Measurements from ENCODE around the gene RHO. TPM values are rescaled to one million over a fixed set of nuclear protein-coding genes. Genes with fewer than 3 reads are reported as not detected.

Gene RHO
- total RNA-seq, 1 experiment from 2014 or later, result not detected

- TF ChIP-seq ZBTB33 (IDR thresholded peaks at IDR 0.05; ENCODE audit: extremely low read depth, insufficient replicate concordance, low read length), result no peak
- TF ChIP-seq POLR2A (IDR thresholded peaks at IDR 0.05; ENCODE audit: borderline replicate concordance, extremely low read depth, insufficient read depth, insufficient read length), result no peak
- no peak for TF ChIP-seq EZH2 (IDR thresholded peaks at IDR 0.05)
- no peak for TF ChIP-seq ZFX (IDR thresholded peaks at IDR 0.05)
- no peak for TF ChIP-seq EZH2phosphoT487 (IDR thresholded peaks at IDR 0.05; ENCODE audit: borderline replicate concordance)
- no peak for TF ChIP-seq ZNF274 (IDR thresholded peaks at IDR 0.05; ENCODE audit: low read depth, low read length)
- no peak for TF ChIP-seq YY1 (IDR thresholded peaks at IDR 0.05; ENCODE audit: extremely low read depth, insufficient replicate concordance, low read depth, low read length)
Observed at GRCh38 chr3:129556358-129556695, 27.9 kb downstream of the RHO start (continued).

- Histone ChIP-seq H3K27ac (ENCODE audit: low read depth, low read length) (no peak overlapping the region), H3K36me3 (ENCODE audit: control insufficient read depth in 1 of 2, insufficient read depth in 2 of 2, low read length in 2 of 2) (no peaks in the 10 kb centered on the region; a peak in 1 of 4 replicates), H3K79me2 (ENCODE audit: insufficient read depth, low read length) (no peaks in the 10 kb centered on the region), H3K4me3 (replicated peaks in 1 of 2; ENCODE audit: low read depth in 1 of 2, low read length in 2 of 2) (no peak overlapping the region), H3K9me3 (ENCODE audit: control insufficient read depth in 1 of 2, insufficient read depth in 1 of 2, low read depth in 1 of 2, low read length in 2 of 2) (no peaks in the 10 kb centered on the region), H3K9ac (ENCODE audit: low read length) (no peak overlapping the region), H2AFZ (ENCODE audit: low read depth, low read length, poor library complexity, severe bottlenecking) (no peak overlapping the region), H3K4me2 (ENCODE audit: low read length) (no peak overlapping the region), H3K4me1 (ENCODE audit: control insufficient read depth in 1 of 2, insufficient read depth in 2 of 2, low read length in 2 of 2) (no peaks in the 10 kb centered on the region), H3K27me3 (ENCODE audit: insufficient read depth, low read length) (no peaks in the 10 kb centered on the region), H3K9me2 (ENCODE audit: insufficient read depth) (no peaks in the 10 kb centered on the region), H4K20me1 (ENCODE audit: insufficient read depth) (no peaks in the 10 kb centered on the region)
- POLR2A ChIA-PET, result no interaction called here
- ATAC-seq (no peak), DNase-seq (ENCODE audit: low read depth, low spot score) (no peak)
- intact Hi-C loops (cut with micrococcal nuclease), result no loop called here
- RAD21 ChIA-PET (ENCODE audit: low non-redundant PET in 1 of 2, low total read pairs in 2 of 2, uncharacterized antibody in 2 of 2, unreplicated experiment in 2 of 2), result no interaction called here
- CTCF ChIA-PET, result no interaction called here
- TF ChIP-seq EGR1 (IDR thresholded peaks at IDR 0.05; ENCODE audit: low read depth), result no peak
- TF ChIP-seq REST (IDR thresholded peaks at IDR 0.05; ENCODE audit: low read depth), result no peak
- TF ChIP-seq MAX (IDR thresholded peaks at IDR 0.05), result no peak
- no peak for TF ChIP-seq CEBPB (IDR thresholded peaks at IDR 0.05; ENCODE audit: low read depth)
- TF ChIP-seq SIN3A (IDR thresholded peaks at IDR 0.05; ENCODE audit: low read depth), result no peak
- no peak for TF ChIP-seq JUND (IDR thresholded peaks at IDR 0.05)
- TF ChIP-seq EZH2phosphoT487 (IDR thresholded peaks at IDR 0.05; ENCODE audit: borderline replicate concordance), result no peak
- no peak for TF ChIP-seq CBX3 (IDR thresholded peaks at IDR 0.05; ENCODE audit: low read depth)
- TF ChIP-seq TCF7L2 (IDR thresholded peaks at IDR 0.05; ENCODE audit: borderline replicate concordance, extremely low read depth, insufficient read depth, insufficient read length), result no peak
- no peak for TF ChIP-seq YY1 (IDR thresholded peaks at IDR 0.05; ENCODE audit: extremely low read depth, insufficient replicate concordance, low read depth, low read length)
- no peak for TF ChIP-seq POLR2A (IDR thresholded peaks at IDR 0.05; ENCODE audit: borderline replicate concordance, extremely low read depth, insufficient read depth, insufficient read length)
- TF ChIP-seq ZBTB33 (IDR thresholded peaks at IDR 0.05; ENCODE audit: extremely low read depth, insufficient replicate concordance, low read length), result no peak
- no peak for TF ChIP-seq RAD21 (IDR thresholded peaks at IDR 0.05; ENCODE audit: low read depth)
- no TSS peak for BruUV-seq (replicated peaks)
Observed at GRCh38 chr3:129556890-129557547, 28.6 kb downstream of the RHO start.

All from HCT116 (cell line).